Mammary epithelial cell (primary cell): ENCODE measurements around the gene RACGAP1.

Source experiments
- CTCF ChIP-seq, 2 donors: IDR thresholded peaks in 1 of 2; conservative IDR thresholded peaks in 1 of 2; 2 replicates each; pipeline ENCODE4 v1.5.1; 2011 to 2012; ENCODE audit warnings: inconsistent platforms in 2 of 2, low read length in 2 of 2, mild to moderate bottlenecking in 2 of 2, control low read depth in 1 of 2, low read depth in 1 of 2; ENCODE audit not compliant: insufficient read depth in 1 of 2; ENCODE audit errors: extremely low read depth in 1 of 2
- EZH2 ChIP-seq: IDR thresholded peaks from 2 replicates; pipeline ENCODE4 v1.6.1; 2012; ENCODE audit warnings: low read length, inconsistent platforms, borderline replicate concordance

- TF ChIP-seq CTCF (conservative IDR thresholded peaks at IDR 0.05 in 1 of 2, IDR thresholded peaks at IDR 0.05 in 1 of 2; ENCODE audit: extremely low read depth in 1 of 2, insufficient read depth in 1 of 2, low read depth in 1 of 2, low read length in 2 of 2) (no peak), EZH2 (no peak)
Measured at GRCh38 chr12:50052964-50053363, 27.7 kb upstream of the RACGAP1 start.
